Tibial nerve (tissue), 3 donors: Measurements from ENCODE around the gene MSI1.

Source experiments
- POLR2A ChIP-seq, 2 donors: fragments of 450-650 bp; IDR thresholded peaks; one replicate each; pipeline ENCODE4 v1.6.1; 2017; ENCODE audit warnings: antibody characterized with exemption in 2 of 2, mild to moderate bottlenecking in 2 of 2, moderate library complexity in 2 of 2
- TF ChIP-seq, protein P1 (sequence below), 5 experiments: fragments of 200-600 bp in 3 of 5; fragments of 450-650 bp in 2 of 5; sonication (generic) in 3 of 5; IDR thresholded peaks; one replicate each; pipeline ENCODE4 v1.5.1; 2016 to 2019; ENCODE audit warnings: antibody characterized with exemption in 5 of 5, mild to moderate bottlenecking in 3 of 5, moderate library complexity in 2 of 5

GRCh38 chr12:120364487-120364886 is 4.5 kb downstream of the MSI1 start:
- TF ChIP-seq, protein P1, sequence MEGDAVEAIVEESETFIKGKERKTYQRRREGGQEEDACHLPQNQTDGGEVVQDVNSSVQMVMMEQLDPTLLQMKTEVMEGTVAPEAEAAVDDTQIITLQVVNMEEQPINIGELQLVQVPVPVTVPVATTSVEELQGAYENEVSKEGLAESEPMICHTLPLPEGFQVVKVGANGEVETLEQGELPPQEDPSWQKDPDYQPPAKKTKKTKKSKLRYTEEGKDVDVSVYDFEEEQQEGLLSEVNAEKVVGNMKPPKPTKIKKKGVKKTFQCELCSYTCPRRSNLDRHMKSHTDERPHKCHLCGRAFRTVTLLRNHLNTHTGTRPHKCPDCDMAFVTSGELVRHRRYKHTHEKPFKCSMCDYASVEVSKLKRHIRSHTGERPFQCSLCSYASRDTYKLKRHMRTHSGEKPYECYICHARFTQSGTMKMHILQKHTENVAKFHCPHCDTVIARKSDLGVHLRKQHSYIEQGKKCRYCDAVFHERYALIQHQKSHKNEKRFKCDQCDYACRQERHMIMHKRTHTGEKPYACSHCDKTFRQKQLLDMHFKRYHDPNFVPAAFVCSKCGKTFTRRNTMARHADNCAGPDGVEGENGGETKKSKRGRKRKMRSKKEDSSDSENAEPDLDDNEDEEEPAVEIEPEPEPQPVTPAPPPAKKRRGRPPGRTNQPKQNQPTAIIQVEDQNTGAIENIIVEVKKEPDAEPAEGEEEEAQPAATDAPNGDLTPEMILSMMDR (IDR thresholded peaks at IDR 0.05), result no peak
- TF ChIP-seq POLR2A (IDR thresholded peaks at IDR 0.05), result no peak
